Measurements from ENCODE around the gene CCDC92B.
"Not testable (repeated sequence)": the region's sequence is repeated elsewhere in the genome, so short reads cannot be mapped to it uniquely, and the experiment has no call there.

Gene CCDC92B

GRCh38 chr17:2749058-2749783 is at the start of gene CCDC92B:
Gene CCDC92B (minus strand): TSS chr17:2749652. CDS start chr17:2735145, 14,507 bp downstream.
- DNase-seq, result peak in 1 of 2 experiments; percentile 49

- DNase-seq, result no peak
These were observed 49.2 kb upstream of the CCDC92B start for GRCh38 chr17:2798678-2799077.

DNA sequence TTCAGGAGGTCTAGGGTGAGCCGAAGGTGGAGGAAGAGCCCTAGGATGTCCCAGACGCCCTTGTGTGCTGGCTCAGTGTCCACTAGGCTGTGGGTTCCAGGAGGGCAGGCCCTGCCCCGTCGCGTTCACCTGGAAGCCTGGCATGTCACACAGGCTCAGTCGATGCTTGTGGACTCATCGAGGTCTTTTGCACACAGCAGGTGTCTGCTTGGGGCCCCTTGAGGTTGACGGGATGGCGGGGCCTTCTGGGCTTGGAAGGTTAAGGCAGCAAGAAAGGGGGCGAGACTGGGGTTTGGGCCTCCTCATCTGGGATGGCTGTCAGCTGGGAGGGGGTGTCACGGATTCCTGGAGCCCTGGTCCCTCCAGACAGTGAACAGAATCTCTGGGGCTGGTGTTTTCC is 48.7 kb upstream of the CCDC92B start:
- no peak for DNase-seq

- DNase-seq, result peak in 1 of 2 experiments; percentile 17
These were observed 48.2 kb upstream of the CCDC92B start for GRCh38 chr17:2797637-2798036.

DNA sequence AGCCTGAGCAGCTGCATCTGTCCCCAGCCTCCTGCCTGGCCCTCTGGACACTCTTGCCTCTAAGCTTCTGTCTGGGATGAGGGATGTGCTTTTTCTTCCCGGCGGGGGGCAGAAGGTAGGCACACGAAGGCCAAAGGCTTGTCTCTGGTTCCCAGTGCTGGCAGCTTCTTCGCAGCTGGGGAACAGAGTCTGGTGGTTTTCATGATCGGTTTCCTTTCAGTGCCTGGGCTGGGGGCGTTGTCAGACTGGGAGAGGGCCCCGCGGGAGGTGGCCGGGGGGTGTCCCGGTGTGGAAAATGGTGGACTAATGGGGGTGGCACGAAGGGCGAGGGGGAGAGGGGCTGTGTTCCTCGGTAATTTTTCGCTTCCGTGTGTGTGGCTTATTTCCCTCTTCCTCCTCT is 47.8 kb upstream of the CCDC92B start:
- DNase-seq, result no peak

DNA sequence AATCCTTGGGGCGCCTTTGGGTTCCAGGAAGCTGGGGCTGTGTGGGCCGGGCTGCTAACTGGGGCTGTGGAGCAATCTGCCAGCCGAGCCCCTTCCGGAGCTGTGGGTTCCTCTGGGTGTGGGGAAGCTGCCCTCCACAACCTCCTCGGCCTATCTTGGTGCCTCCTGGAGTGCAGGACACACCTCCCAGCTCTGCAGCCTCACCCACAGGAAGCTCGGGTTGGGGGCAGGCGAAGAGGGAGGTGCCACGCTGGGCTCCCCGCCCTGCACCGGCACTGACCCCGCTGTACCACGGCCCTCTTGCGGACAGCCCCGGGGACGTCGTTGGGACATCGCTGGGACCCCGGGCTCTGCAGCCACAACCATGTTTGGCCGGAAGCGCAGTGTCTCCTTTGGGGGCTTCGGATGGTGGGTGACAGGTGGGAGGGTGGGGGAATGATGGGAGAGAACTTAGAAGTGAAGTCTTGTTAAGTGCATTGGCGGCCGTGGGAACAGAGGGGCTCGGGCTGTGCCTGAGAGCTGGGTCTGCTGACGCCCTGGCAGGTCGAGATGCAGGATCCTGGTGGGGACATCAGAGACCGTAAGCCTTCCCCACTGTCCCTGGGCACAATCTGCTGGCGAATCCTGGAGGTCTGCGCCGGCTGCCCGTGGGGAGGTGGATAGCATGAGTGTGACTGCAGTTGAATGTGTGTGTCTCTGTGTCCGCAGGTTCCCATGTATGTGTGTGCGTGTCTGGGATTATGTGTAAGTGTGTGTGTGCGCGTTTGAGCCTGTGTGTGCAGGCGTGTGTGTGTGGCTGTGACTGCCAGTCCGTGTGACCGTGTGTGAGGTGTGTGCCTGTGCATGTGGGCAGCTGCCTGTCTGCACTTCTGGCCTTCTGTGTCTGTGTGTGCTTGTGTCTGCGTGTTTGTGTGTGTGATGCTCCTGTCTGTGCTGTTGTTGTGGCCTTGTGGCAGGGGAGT is 47.0 kb upstream of the CCDC92B start, which contains the start of gene RAP1GAP2:
RAP1GAP2 (plus strand) TSS at position 275 of the 962 bp plus-strand sequence; CDS start at position 365, 90 bp downstream.
- DNase-seq, result no peak

- no peak for DNase-seq
These were observed 46.1 kb upstream of the CCDC92B start for GRCh38 chr17:2795441-2796163.

DNA sequence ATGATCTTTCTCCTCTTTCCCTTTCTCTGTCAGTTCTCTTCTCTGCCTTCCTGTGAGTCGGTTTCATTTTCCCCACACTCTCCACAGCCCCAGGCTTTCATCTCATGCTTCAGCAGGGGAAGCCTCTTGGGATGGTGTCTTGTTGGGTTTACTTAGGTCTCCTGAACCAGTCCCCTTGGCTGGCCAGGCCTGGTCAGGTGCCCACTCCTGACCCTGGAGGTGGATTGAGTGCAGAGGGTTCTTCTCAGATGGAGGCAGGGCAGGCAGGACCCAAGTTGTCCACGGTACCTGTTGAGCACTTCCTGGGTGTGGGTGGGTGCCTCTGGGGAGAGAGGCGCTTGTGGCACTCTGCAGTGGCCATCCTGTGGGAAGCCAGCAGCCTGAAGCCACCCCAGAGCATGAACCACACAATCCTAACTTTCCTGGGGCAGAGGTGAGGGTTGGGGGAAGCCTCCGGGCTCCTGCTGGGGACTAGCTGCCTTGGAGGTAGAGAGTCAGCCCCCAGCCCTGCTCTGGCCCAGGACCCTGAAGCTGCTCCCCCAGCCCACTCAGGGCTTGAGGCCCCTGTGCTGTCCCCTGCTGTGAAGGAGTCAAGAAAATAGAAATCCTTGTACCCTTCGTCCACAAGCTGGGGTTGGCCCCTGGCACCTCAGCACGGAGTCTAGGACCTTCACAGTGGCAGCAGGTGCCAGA is 44.8 kb upstream of the CCDC92B start:
- no peak for DNase-seq

- no peak for DNase-seq
These were observed 43.1 kb upstream of the CCDC92B start for GRCh38 chr17:2792366-2793169.

DNA sequence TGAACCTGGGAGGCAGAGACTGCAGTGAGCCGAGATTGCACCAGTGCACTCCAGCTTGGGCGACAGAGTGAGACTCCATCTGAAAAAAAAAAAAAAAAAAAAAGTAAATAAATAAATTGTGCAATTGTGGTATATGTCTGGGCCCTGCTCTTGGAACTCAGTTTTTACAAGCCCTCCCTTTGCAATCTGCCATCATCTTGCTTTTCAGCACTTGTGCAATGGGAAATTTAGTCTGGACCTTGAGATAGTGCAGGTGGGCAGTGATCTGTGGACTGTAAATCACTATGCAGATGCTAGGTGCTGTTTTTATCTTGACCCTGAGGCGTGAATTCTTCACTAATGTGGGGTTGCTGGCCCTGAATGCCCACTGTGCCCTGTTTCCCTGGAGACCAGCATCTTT is 40.2 kb upstream of the CCDC92B start:
- no peak for DNase-seq

GRCh38 chr17:2786176-2786881 is 36.9 kb upstream of the CCDC92B start:
- peak; percentile 80 to 88 for DNase-seq

DNA sequence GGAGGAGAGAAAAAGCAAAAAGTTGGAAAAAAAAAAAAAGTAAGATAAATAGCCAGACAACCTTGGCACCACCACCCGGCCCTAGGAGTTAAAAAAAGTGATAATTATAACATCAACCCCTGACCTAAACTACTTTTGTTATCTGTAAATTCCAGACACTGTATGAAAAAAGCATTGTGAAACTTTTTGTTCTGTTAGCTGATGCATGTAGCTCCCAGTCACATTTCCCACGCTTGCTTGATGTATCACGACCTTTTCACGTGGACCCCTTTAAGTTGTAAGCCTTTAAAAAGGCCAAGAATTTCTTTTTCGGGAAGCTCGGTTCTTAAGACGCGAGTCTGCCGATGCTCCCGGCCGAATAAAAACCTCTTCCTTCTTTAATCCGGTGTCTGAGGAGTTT is 35.9 kb upstream of the CCDC92B start:
- not testable (repeated sequence) for DNase-seq

GRCh38 chr17:2784864-2785263 is 35.4 kb upstream of the CCDC92B start:
- no peak for DNase-seq

DNA sequence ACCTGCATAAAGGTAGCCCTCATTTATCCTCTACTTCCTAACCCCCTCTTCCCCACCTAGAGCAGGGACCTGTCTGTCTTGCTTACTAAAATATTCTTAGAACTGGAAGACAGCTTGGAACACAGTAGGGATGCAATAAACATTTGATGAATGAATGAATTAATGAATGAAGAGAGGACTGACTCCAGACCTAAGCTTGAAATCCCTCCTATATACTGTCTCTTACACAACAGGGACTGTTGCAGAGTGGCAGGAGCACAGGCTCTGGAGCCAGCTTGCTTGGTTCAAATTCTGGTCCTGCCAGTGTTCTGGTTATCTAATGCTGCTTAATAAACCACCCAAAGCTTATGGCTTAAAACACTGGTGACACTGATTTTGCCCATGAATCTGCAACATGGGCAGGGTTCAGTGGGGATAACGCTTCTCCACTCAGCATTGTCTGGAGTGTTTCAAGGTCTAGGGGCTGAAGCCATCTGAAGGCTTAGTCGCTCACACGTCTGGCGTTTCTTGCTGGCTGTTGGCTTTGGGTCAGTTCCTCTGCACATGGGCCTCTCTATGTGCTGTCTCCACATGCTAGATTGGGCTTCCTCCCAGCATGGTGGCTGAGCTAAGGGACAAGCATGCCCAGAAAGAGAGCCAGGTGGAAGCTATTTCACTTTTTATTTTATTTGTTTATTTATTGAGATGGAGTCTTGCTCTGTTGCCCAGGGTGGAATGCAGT is 34.0 kb upstream of the CCDC92B start:
- no peak for DNase-seq

- no peak for DNase-seq
These were observed 32.6 kb upstream of the CCDC92B start for GRCh38 chr17:2782055-2782454.

- DNase-seq, result not testable (repeated sequence)
These were observed 32.1 kb upstream of the CCDC92B start for GRCh38 chr17:2781598-2781997.

- DNase-seq, result no peak
These were observed 31.5 kb upstream of the CCDC92B start for GRCh38 chr17:2780931-2781454.

GRCh38 chr17:2780256-2780655 is 30.8 kb upstream of the CCDC92B start:
- DNase-seq, result no peak

- no peak for DNase-seq
These were observed 30.1 kb upstream of the CCDC92B start for GRCh38 chr17:2779545-2779944.

DNA sequence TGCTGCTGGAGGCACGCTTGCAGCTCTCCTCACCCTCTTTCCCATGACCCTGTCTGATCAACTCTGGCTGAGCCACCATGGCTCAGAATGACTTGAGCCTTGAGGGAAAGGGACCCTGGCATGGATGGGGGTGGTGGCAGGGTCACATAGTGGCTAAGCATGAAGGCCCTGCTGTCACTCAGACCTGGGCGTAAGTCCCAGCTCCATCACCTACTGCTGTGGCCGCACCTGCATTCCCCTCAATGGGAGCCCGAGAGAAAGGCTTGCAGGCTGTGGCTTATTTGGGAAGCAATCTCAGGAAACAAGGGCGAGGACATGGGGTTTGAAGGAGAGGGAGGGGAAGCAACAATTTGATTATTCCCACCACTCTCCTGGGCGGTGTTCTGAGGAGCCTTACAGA is 29.0 kb upstream of the CCDC92B start:
- DNase-seq, result no peak

All from NCI-H2081 (cell line).